ENCODE data around the gene MOG. TPM values are rescaled to one million over a fixed set of nuclear protein-coding genes. Genes with fewer than 3 reads are reported as not detected.
"Not testable (repeated sequence)": the region's sequence is repeated elsewhere in the genome, so short reads cannot be mapped to it uniquely, and the experiment has no call there.

The MOG gene
- total RNA-seq, 4 donors from 2014 or later, result not detected

DNA sequence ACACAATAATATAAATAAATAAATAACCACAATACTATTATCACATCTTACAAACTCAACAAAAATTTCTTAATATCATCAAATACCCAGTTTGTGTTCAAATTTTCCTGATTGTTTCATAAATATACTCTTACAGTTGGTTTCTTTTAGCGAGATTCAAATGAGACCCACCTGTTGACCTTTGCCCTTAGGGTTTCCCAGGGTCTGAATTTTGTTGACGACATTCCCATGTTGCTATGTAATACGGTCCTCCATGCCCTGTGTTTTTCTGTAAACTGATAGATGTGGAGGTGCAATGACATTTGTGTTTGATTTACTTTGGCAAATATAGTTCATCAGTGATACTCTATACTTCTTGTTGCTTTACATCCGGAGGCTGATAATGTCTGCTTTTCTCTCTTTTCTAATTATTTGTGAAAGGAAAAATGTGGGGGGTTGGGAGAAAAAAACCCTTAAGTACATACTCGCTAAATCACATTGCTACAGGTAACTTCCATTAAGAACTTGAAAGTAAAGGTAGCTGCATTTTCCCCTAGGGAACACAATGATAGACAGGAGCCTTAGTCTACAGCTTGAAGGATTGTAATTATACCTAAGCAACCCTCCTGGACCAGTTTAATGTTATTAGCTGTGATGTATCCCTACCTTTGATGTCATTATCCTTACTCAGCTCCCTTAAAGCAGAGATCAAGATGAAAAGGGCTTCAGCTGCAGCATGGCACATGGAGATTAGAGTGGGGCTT, 6.6 kb downstream of the MOG start:
- no peaks in the 10 kb centered on the region for H3K9me3 ChIP-seq
- no peaks in the 10 kb centered on the region for H3K4me1 ChIP-seq
- DNase-seq (ENCODE audit: low spot score in 2 of 2), result no peak
- no peak for TF ChIP-seq POLR2A (IDR thresholded peaks at IDR 0.05)
- no peak for TF ChIP-seq POLR2AphosphoS5 (IDR thresholded peaks at IDR 0.05)
- TF ChIP-seq CTCF (IDR thresholded peaks at IDR 0.05), result no peak
- no peak for TF ChIP-seq EP300 (IDR thresholded peaks at IDR 0.05)
- no peaks in the 10 kb centered on the region for H3K36me3 ChIP-seq
- H3K27ac ChIP-seq, result no peak overlapping the region
- H3K4me3 ChIP-seq, result no peak overlapping the region
- H3K27me3 ChIP-seq, result peaks cover 31% of the 10 kb centered on the region
- WGBS, result 58% methylated on average over 5 of the region's 5 CpGs

DNA sequence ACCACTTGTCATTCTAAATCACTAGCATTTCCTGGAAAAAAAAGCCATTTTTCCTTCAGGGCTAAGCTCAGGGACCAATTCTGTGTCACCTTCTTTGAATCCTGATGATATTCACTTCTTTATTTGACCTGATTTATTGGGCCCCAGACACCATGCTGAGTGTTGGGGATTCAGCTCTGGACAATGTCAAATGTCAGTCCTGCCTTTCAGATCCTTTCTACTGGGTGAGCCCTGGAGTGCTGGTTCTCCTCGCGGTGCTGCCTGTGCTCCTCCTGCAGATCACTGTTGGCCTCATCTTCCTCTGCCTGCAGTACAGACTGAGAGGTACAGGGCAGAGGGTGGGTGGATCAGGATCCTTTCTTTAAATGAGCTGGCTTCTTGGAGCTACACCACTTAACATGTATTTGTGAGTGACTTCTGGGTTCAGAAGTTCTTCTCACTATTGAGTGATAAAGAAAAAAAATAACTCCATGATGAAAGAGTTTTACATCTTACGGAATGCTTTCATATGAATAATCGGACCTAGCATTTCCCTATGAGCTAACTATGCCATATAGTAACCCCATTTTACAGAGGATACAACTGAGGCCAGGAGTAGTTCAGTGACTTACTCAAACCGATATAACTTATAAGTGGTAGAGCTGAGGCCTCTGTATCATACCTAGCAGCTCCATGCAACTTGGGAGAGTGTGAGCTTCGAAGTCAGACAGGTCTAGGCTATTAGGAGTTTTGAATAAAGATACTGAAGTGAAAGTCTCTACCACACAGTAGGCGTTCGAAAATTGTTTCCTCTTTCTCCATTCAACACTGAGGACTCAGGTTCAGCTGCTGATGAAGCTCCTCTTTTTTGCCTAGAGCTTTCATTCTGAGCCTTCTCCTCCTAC, 9.3 kb downstream of the MOG start:
- no peak for DNase-seq (ENCODE audit: low spot score in 2 of 2)
- Histone ChIP-seq H3K36me3 (no peaks in the 10 kb centered on the region), H3K27ac (no peak overlapping the region), H3K27me3 (peaks cover 43% of the 10 kb centered on the region), H3K4me1 (no peaks in the 10 kb centered on the region), H3K9me3 (no peaks in the 10 kb centered on the region), H3K4me3 (no peak overlapping the region)
- no peak for TF ChIP-seq POLR2A (IDR thresholded peaks at IDR 0.05)
- no peak for TF ChIP-seq EP300 (IDR thresholded peaks at IDR 0.05)
- TF ChIP-seq POLR2AphosphoS5 (IDR thresholded peaks at IDR 0.05), result no peak
- TF ChIP-seq CTCF (IDR thresholded peaks at IDR 0.05), result no peak
- 70% methylated on average over 8 of the region's 8 CpGs for WGBS

- TF ChIP-seq POLR2AphosphoS5 (IDR thresholded peaks at IDR 0.05) (no peak), POLR2A (IDR thresholded peaks at IDR 0.05) (no peak)
- Histone ChIP-seq H3K27me3 (peaks cover 42% of the 10 kb centered on the region), H3K4me3 (no peak overlapping the region)
Observed at GRCh38 chr6:29666826-29667130, 9.9 kb downstream of the MOG start.

GRCh38 chr6:29667158-29667557, 10.3 kb downstream of the MOG start:
- Histone ChIP-seq H3K27me3 (peaks cover 38% of the 10 kb centered on the region), H3K4me3 (no peak overlapping the region), H3K4me1 (no peaks in the 10 kb centered on the region), H3K27ac (no peak overlapping the region), H3K36me3 (no peaks in the 10 kb centered on the region), H3K9me3 (no peaks in the 10 kb centered on the region)
- TF ChIP-seq EP300 (IDR thresholded peaks at IDR 0.05) (no peak), CTCF (IDR thresholded peaks at IDR 0.05) (no peak), POLR2AphosphoS5 (IDR thresholded peaks at IDR 0.05) (no peak), POLR2A (IDR thresholded peaks at IDR 0.05) (no peak)
- DNase-seq (ENCODE audit: low spot score in 2 of 2), result no peak
- 59% methylated on average over 5 of the region's 5 CpGs for WGBS

More at GRCh38 chr6:29666826-29667130, 9.9 kb downstream of the MOG start:
- Histone ChIP-seq H3K27ac (no peak overlapping the region), H3K4me1 (no peaks in the 10 kb centered on the region), H3K36me3 (no peaks in the 10 kb centered on the region), H3K9me3 (no peaks in the 10 kb centered on the region)
- 90% methylated on average over 1 of the region's 1 CpG for WGBS
- DNase-seq (ENCODE audit: low spot score in 2 of 2), result no peak

- WGBS, result 27% methylated on average over 1 of the region's 1 CpG
- Histone ChIP-seq H3K4me1 (no peaks in the 10 kb centered on the region), H3K36me3 (no peaks in the 10 kb centered on the region), H3K27ac (no peak overlapping the region), H3K4me3 (no peak overlapping the region), H3K9me3 (no peaks in the 10 kb centered on the region), H3K27me3 (peaks cover 20% of the 10 kb centered on the region)
- TF ChIP-seq POLR2A (IDR thresholded peaks at IDR 0.05) (no peak), CTCF (IDR thresholded peaks at IDR 0.05) (no peak), EP300 (IDR thresholded peaks at IDR 0.05) (no peak), POLR2AphosphoS5 (IDR thresholded peaks at IDR 0.05) (no peak)
- no peak for DNase-seq (ENCODE audit: low spot score in 2 of 2)
Observed at GRCh38 chr6:29671026-29671425, 14.1 kb downstream of the MOG start.

- not testable (repeated sequence) for H3K9me3 ChIP-seq; DNase-seq (ENCODE audit: low spot score in 2 of 2); H3K36me3 ChIP-seq; H3K4me3 ChIP-seq; H3K27ac ChIP-seq; H3K4me1 ChIP-seq
- WGBS, result 92% methylated on average over 5 of the region's 5 CpGs
- H3K27me3 ChIP-seq, result peaks cover 20% of the 10 kb centered on the region
Observed at GRCh38 chr6:29672116-29672515, 15.2 kb downstream of the MOG start.
